Esophagus squamous epithelium (tissue), 4 donors: Measurements from ENCODE around the gene PM20D1.

Source experiments
- POLR2A ChIP-seq, 4 donors: fragments of 450-650 bp; IDR thresholded peaks; one replicate each; pipeline ENCODE4 v1.6.1; 2017; ENCODE audit warnings: antibody characterized with exemption in 4 of 4, mild to moderate bottlenecking in 4 of 4, moderate library complexity in 3 of 4
- TF ChIP-seq, protein P1 (sequence below), 6 experiments: fragments of 450-650 bp in 4 of 6; fragments of 200-600 bp in 2 of 6; sonication (generic) in 2 of 6; IDR thresholded peaks; one replicate each; pipeline ENCODE4 v1.5.1; 2016 to 2019; ENCODE audit warnings: antibody characterized with exemption in 6 of 6, mild to moderate bottlenecking in 4 of 6, moderate library complexity in 4 of 6

DNA sequence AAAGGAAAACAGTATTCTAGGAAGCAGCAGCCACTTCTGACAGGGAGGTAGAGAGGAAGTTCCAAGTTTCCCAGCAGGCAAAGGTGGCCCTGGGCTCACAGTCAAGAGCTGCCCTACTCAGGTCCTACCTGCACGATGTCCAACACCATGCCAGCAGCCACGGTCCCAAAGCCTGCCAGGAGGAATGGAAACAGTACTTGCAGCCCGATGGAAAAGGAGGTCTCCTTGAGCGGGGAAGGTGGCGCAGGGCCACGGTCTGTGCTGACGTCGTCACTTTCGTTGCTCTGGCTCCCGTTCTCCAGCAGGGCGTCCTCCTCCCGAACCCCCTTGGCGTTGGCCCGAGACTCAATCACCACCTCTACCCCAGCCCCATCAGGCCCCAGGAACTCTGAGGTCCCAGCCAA, 40.0 kb downstream of the PM20D1 start:
- TF ChIP-seq, protein P1, sequence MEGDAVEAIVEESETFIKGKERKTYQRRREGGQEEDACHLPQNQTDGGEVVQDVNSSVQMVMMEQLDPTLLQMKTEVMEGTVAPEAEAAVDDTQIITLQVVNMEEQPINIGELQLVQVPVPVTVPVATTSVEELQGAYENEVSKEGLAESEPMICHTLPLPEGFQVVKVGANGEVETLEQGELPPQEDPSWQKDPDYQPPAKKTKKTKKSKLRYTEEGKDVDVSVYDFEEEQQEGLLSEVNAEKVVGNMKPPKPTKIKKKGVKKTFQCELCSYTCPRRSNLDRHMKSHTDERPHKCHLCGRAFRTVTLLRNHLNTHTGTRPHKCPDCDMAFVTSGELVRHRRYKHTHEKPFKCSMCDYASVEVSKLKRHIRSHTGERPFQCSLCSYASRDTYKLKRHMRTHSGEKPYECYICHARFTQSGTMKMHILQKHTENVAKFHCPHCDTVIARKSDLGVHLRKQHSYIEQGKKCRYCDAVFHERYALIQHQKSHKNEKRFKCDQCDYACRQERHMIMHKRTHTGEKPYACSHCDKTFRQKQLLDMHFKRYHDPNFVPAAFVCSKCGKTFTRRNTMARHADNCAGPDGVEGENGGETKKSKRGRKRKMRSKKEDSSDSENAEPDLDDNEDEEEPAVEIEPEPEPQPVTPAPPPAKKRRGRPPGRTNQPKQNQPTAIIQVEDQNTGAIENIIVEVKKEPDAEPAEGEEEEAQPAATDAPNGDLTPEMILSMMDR (IDR thresholded peaks at IDR 0.05): no peak
- TF ChIP-seq POLR2A (IDR thresholded peaks at IDR 0.05): no peak
